ENCODE measurements around the gene OVOL1. TPM values are rescaled to one million over a fixed set of nuclear protein-coding genes. Genes with fewer than 3 reads are reported as not detected.

OVOL1 gene
- total and polyA plus RNA-seq, 11 donors = not detected

- no peaks in the 10 kb centered on the region for H3K9me3 ChIP-seq
- intact Hi-C loops (cut with DNase I) = loop anchor here in 5 of 10 donors (2.0 to 10.0 kb wide), 4 partner anchors 35 to 187 kb away; partner anchors contain the start of gene SIPA1 (in 1 of the 5)
- H3K4me3 ChIP-seq = no peak overlapping the region
- H3K27ac ChIP-seq = no peak overlapping the region
- H3K27me3 ChIP-seq = peaks cover 0 to 11% (median 0%) of the 10 kb centered on the region in 9 donors
- ATAC-seq = peak in 1 of 4 donors; percentile 48
- 50 to 62% (median 54%) methylated on average over 18 to 19 of the region's 19 CpGs for WGBS, 4 donors
- H3K36me3 ChIP-seq = no peaks in the 10 kb centered on the region
- DNase-seq = no peak
- TF ChIP-seq POLR2A (IDR thresholded peaks at IDR 0.05) = no peak
- TF ChIP-seq, protein P1, sequence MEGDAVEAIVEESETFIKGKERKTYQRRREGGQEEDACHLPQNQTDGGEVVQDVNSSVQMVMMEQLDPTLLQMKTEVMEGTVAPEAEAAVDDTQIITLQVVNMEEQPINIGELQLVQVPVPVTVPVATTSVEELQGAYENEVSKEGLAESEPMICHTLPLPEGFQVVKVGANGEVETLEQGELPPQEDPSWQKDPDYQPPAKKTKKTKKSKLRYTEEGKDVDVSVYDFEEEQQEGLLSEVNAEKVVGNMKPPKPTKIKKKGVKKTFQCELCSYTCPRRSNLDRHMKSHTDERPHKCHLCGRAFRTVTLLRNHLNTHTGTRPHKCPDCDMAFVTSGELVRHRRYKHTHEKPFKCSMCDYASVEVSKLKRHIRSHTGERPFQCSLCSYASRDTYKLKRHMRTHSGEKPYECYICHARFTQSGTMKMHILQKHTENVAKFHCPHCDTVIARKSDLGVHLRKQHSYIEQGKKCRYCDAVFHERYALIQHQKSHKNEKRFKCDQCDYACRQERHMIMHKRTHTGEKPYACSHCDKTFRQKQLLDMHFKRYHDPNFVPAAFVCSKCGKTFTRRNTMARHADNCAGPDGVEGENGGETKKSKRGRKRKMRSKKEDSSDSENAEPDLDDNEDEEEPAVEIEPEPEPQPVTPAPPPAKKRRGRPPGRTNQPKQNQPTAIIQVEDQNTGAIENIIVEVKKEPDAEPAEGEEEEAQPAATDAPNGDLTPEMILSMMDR (IDR thresholded peaks at IDR 0.05) = no peak
- H3K4me1 ChIP-seq = peaks cover 0 to 26% (median 2%) of the 10 kb centered on the region in 12 donors
Observed at GRCh38 chr11:65811764-65812475, 25.1 kb downstream of the OVOL1 start.

GRCh38 chr11:65814131-65814985, 27.5 kb downstream of the OVOL1 start:
- DNase-seq (peak in 3 of 5 donors; percentile 29 to 60 (median 37)), ATAC-seq (peak in 2 of 4 donors; percentile 50 to 52)
- TF ChIP-seq, protein P1 (IDR thresholded peaks at IDR 0.05) = no peak
- TF ChIP-seq POLR2A (IDR thresholded peaks at IDR 0.05) = no peak
- peak overlapping the region in 1 of 12 donors; percentile 10 for H3K27ac ChIP-seq
- no peak overlapping the region for H3K4me3 ChIP-seq
- peaks cover 0 to 32% (median 5%) of the 10 kb centered on the region in 12 donors for H3K4me1 ChIP-seq
- no peaks in the 10 kb centered on the region for H3K27me3 ChIP-seq
- 65 to 67% (median 66%) methylated on average over 17 to 18 of the region's 18 CpGs for WGBS, 4 donors
- intact Hi-C loops (cut with DNase I) = loop anchor here in 5 of 10 donors (5.0 to 10.0 kb wide), 3 partner anchors 37 to 190 kb away; partner anchors contain the start of gene SIPA1 (in 1 of the 5)
- no peaks in the 10 kb centered on the region for H3K36me3 ChIP-seq
- H3K9me3 ChIP-seq = no peaks in the 10 kb centered on the region

DNA sequence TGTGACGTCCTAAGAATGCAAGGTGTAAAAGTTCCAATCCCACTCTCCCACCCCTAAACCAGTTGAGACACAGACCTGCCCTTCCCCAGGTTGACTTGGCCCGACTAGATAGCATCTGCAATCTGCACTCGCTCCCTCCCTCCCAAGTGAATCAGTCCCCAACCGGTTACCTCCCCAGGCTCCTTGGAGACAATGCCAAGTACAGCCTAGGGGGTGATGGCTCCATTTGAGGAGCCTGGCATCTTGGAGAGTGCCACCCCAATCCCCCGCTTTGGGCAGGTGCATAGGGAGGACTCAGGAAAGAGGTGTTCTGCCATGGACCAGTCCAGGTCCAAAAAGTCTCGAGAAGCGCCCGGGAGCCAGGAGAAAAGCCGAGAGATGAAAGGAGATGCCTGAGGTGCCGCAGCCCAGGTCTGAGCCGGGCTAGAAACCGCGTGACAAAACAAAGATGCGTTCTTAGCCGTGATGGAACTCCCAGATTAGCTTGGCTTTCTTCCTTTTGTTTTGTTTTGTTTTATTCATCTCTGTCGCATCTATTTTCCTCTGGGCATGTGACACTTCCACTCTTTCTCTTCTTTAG, 28.2 kb downstream of the OVOL1 start:
- WGBS, 4 donors = 89 to 90% (median 90%) methylated on average over 16 of the region's 16 CpGs
- no peak for ATAC-seq

More for the DNA sequence above, 28.2 kb downstream of the OVOL1 start:
- no peak overlapping the region for H3K4me3 ChIP-seq
- H3K36me3 ChIP-seq = no peaks in the 10 kb centered on the region
- H3K27me3 ChIP-seq = no peaks in the 10 kb centered on the region
- intact Hi-C loops (cut with DNase I) = loop anchor here (5.0 to 10.0 kb wide), 7 partner anchors 33 to 273 kb away; partner anchors contain the start of genes KAT5 (in 4 of the 10), AP5B1 (in 1 of the 10) and SIPA1 (in 1 of the 10)
- DNase-seq = no peak
- H3K9me3 ChIP-seq = no peaks in the 10 kb centered on the region
- TF ChIP-seq, protein P1 (IDR thresholded peaks at IDR 0.05) = no peak
- no peak for TF ChIP-seq POLR2A (IDR thresholded peaks at IDR 0.05)
- peaks cover 0 to 32% (median 5%) of the 10 kb centered on the region in 12 donors for H3K4me1 ChIP-seq
- peak overlapping the region in 1 of 12 donors; percentile 10 for H3K27ac ChIP-seq

All from heart left ventricle (tissue), 16 donors.